Middle frontal gyrus (tissue), 1 donor: ENCODE data around the gene CAB39.

Experiments
- DNase-seq: peaks from one replicate; pipeline ENCODE4 v3.0.0-alpha.2; 2015; ENCODE audit warnings: low spot score; ENCODE audit errors: extremely low spot score

CAB39 gene

DNA sequence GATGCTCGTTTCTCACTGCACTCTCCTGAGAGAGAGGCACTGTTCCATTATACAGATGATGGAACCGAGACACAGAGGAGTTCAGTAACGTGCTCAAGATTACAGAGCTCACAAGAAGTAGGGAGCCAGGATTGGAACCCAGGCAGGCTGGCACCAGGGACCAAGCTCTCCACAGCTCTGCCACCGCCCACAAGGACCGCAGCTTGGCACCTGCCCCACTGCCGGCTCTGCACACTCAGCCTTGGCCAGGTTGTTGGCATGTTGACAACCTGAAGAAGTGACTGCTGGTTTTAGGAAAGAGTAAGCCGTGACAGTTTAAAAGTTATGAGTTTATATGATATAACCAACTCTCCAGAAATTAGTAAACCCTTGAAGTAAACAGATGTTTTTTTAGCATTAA is 104.1 kb downstream of the CAB39 start:
- no peak for DNase-seq

DNA sequence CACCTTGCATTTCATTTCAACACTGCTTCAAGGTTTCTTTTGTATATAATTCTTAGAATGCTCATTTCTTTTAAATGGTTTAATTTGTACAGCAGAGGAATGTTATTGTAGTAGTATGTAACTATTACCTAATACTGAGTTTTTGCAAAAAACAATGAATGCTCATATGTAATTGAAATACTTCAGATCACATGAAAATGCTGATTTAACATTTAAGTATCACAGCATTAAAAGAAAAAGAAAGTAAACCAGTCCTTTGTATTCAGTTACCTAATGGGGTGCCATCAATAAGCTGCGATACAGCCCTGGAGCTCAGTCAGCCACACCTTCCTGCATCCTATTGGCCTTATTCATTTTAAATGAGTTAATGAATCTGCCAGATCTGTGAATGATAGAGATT is 106.8 kb downstream of the CAB39 start:
- DNase-seq = no peak

DNA sequence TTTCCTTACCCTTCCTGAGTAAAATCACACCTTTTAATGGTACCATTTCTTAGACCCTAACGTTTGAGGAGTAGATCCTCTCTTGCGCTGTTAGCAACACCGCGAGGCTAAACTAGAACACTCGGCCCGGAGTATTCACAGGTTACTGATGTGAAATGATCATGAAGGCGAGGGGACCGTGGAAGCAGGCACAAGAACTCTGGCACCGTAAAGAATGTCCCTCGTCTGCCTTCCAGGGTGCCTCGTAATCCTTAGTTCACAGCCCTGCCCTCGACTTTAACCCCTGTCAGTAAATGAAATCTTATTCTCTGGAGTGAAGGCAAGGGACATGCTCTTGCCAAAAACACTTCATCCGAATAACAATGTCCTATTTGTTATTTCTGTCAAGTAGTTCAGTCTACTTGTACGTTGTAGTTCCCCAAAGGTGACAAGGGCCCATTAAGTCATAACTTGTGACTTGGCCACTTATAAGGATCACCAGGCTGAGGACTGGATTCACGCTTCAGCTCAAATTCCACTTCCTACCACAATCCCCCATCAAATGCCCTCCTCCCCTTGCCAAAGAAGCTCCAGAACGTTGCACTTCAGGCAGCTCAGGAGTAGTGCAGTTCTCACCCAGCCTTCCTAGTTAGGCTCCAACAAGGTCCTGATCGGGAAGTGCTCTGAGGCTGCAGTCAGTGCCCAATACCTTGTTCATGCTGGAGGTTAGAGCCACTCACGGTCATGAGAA is 108.8 kb downstream of the CAB39 start:
- no peak for DNase-seq

DNA sequence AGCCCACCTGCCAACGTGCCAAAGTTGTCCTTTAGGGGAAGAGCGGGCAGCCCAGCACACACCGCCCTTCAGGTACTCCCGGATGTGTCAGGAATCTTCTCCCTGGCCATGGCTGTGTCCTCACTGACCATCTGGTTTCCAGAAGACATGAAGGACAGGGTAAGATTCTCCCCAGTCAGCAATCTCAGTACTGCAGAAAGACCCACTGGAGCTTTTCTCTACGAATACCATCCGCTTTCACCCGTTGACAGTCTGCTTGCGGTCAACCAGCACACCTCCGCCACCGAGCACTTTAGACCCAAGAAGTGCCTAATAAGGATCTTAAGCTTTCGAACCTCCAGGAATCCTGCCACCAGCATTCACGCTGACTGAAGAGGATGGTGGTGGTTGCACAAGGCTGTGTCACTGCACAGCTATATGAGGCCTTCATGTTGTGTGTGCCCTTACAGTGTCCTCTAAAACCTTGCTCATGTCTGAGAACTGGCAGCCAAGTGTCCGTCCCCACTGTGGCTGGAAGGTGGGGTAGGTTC is 109.4 kb downstream of the CAB39 start:
- DNase-seq = no peak

DNA sequence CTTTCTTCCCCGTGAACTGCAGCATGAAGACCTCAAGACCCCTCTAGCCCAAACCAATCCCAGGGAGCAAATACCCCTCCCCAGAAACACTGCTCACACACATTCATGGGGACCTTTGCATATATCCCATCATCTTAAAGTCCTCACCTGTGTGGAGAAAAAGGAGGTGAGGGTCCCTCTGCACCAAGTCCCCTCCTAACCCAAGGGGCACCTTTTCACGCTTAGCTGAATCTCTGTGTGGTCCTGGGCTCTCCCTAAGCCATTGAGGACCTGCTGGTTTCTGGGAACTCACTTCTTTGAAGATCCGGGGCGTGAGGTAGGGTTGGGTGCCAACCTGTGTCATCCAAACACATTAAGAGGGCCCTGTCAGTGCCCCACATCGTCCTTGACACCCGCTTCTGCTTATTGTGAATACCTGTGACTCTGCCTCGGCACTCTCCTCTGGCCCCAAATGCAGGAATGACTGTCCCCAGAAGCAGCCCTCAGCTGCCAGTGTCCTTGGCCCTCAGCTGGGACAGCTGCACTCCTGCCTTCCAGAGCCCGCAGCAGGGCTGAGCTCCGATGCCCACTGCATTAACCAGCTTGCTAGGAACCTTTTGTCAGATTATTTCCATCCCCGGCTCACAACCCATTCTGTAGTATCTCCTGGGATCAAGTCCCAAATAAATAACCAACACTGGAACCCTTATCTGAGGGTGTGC is 110.8 kb downstream of the CAB39 start:
- no peak for DNase-seq

DNA sequence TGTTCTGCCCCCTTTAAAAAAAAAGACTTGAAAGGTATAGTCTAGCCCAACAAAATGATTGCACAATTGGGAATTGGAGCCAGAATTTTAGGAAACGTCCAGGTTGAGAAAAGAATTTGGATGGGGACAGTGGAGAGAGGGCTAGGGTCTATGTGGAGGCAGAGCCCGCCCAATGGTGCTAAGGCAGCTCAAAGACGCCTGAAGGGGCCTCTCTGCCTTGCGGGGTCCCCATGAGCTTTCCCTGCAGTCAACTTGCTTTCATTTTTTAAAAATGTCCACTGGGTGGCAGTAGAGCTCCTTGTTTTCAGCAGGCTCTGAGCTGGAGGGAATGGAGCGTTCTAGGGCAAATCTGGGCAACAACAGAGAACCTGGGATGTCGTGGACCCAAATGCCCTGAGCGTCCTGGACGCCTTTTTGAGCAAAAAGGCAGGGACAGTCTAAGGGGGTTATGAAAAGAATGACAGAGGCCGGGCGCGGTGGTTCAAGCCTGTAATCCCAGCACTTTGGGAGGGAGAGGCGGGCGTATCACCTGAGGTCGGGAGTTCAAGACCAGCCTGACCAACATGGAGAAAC is 111.8 kb downstream of the CAB39 start:
- DNase-seq = peak; percentile 79

DNA sequence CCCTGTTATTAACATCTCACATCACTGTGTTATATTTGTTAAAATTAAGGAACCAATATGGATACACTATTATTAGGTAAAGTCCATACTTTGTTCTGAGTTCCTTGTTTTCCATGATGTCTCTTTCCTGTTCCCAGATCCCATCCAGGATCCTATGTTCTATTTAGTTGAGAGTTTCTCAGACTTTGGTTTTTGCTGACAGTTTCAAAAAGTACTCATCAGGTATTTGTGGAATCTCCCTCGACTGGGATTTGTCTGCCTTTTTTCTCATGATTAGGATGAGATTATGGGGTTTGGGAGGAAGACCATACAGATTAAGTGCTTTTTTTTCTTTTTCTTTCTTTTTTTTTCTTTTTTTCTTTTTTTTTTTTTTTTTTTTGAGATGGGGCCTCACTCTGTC is 112.7 kb downstream of the CAB39 start:
- DNase-seq = no peak

DNA sequence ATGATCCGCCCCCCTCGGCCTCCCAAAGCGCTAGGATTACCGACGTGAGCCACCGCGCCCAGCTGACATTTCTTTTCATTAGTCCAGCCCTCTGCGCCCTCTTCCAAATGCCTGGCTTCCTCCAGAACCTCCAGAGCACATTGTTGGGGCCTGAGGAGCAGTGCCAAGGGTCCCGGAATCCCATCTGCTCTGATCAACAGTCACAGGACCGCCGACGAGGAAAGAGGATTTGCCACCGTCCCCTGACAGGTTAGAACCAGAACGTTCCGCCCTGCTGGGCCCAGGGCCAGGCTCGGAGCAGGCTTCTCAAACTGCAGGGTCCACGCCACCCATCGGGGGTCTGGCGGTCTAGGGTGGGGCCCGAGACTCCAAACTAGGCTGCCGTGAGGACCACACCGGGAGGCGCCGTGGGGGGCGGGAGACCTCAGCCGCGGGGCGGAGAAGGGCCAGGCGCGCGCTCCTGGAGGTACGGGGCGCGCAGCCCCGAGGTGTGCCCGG is 115.2 kb downstream of the CAB39 start:
- no peak for DNase-seq

DNA sequence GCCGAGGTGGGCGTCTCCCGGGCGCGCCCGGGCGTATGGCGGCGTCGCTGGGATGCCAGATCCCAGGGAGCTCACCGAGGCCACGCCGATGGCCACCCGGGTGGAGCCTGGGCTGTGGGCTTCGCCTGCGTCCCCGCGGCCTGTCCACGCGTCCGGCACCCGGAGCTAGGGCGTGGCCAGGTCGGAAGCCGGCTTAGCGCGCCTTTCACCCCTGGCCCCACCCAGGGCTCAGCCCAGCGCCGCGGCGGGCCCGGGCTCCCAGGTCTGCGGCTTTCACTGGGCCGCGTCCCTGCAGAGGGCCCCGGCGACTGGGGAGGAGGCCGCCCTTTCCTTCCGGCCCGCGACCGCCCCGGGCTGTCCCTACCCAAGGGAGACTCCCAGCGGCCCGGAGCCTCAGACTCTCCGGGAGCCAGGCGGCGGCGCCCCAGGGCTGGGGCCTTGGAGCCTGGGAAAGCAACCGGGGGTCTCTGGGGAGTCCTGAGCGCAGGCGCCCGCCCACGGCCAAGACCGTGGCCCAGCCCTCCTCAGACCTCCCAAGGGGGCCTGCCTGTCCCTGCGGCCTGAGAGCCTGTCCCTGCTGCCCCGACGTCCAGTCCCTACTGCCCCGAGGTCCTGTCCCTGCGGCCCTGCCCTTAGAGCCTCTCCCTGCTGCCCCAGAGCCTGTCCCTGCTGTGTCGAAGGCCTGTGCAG is 115.8 kb downstream of the CAB39 start:
- DNase-seq = no peak

DNA sequence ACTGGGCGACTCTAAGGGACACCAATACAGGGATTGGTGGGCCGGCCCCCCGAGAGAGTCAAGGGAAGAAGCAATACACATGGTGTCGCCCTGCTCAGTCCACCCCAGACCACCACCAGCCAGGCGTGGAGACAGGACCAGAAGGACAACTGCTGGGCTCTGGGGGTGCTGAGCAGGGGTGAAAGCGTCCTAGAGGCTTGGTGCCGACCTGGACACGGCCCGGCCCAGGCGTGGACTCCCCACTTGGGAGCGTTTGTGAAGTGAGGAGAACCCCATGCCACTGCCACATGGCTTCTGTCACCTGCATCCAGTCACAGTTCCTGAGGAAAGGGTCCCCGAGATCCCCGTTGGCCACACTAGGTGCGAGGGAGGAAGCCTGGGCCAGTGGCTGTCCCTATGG is 116.7 kb downstream of the CAB39 start:
- no peak for DNase-seq

DNA sequence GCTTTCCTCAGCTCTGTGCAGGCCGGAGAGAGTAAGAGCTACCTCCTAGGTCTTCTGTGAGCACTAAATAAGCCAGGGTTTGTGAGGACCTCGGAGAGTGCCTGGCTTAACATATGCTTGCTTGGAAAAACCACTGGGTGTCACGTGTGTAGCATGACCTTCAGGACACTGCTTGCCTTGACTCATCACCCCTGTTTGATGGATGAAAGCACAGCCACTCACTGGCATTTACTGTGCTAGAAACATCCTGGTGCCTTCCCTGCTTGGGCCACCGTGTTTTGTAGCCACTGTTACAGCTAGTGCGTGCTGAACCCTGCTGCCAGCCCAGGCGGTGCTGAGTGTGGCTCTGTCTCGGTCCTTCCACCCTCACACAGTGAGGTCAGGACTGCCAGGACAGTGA is 117.3 kb downstream of the CAB39 start:
- DNase-seq = no peak

DNA sequence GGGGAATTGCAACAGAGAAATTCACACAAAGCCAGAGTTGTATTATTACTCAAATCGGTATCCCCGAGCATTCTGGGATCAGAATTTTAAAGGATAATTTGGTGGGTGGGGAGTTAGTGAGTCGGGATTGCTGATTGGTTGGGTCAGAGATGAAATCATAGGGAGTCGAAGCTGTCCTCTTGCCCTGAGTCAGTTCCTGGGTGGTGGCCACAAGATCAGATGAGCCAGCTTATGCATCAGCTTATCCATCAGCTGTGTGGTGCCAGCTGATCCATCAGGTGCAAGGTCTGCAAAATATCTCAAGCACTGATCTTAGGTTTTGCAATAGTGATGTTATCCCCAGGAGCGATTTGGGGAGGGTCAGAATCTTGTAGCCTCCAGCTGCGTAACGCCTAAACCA is 117.8 kb downstream of the CAB39 start:
- DNase-seq = no peak

DNA sequence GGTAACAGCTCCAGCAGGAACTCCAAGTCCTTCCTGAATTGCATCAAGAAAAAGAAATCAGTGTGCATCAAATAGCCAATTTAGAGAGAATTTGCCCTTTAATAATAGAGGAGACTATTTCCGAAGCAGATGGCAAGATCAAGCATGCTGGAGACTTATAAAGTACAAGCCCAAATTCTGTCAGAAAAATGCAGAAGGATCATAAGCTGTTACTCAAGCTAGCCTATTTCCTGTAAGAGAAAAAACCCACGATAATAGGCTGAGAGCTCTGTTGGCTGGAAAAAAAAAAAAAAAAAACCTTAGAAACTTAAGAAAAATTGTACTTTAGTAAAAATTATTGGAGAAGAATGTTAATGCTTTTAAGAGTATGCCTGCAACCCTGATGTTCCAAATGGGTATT is 127.7 kb downstream of the CAB39 start:
- DNase-seq = no peak

DNA sequence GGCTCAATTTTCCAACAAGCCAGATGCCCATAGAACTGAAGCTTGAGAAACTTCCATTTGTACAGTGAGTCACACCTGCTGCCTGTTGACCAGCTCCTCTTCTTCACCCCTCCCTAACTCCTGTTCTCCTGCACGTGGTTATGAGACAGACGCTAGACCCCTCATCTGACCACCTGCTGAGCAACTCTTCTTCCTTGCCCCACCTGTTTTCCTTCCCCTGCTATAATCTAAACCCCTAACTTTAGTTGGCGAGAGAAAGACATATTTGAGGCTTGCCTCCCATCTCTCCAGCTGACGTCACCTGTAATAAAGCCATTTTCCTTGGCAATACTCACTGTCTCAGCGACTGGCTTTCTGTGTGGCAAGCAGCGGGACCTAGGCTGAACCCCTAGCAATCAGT is 129.8 kb downstream of the CAB39 start:
- no peak for DNase-seq

DNA sequence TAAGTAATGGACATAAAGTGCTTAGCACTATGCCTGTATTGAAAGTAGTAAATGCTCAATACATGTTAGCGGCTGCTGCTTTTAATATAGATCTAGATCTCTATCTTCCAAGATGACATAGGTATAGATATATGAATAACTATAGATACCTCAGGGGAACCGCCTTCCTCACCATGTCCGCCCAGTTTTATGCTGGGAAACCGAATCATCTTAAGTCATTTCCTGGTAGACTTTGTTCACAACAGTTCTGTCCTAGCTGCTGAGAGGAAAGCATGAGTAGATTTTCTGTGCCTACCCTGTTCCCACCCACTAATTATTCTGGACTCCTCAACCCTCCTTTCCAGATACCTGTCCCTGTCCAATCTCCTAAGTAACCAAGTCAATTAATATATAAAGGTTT is 130.5 kb downstream of the CAB39 start:
- no peak for DNase-seq

DNA sequence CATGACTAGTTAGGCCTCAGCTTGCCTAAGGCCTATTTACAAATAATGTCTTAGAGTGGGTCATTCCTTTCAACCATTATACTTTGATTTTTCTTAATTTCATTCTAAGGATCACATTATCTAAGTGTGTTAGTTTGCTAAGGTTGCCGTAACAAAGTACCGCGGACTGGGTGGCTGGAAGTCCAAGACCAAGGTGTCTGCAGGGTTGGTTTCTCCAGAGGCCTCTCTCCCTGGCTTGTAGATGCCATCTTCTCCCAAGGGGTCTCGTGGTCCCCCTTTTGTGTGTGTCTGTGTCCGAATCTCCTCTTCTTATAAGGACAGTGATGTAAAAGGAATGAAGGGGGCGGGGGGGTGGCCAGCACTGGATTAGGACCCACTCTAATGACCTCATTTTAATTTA is 133.7 kb downstream of the CAB39 start:
- DNase-seq = no peak

DNA sequence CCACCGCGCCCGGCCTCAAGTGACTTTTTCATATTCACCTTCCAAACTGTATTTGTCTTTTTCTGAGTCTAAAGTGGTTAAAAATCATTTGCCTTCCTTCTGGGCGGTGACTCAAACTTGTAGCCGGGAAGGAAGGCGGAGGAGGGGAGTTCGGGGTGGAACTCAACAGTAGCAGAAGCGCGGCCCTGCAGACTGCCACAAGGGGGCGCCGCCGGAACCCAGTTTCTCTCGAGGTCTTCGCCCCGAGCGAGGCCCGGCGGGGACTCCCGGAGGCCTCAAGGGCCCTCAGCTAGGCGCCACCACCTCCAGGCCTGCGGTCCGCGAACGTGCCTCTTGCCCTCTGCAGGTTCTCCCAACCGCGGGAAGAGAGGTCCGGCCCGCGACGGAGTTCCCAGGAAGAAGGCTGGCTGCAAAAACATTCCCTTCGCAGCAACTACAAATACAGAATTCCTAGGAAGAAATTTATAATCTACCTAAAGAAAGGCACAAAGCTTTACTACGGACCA is 135.3 kb downstream of the CAB39 start:
- DNase-seq = peak; percentile 71

DNA sequence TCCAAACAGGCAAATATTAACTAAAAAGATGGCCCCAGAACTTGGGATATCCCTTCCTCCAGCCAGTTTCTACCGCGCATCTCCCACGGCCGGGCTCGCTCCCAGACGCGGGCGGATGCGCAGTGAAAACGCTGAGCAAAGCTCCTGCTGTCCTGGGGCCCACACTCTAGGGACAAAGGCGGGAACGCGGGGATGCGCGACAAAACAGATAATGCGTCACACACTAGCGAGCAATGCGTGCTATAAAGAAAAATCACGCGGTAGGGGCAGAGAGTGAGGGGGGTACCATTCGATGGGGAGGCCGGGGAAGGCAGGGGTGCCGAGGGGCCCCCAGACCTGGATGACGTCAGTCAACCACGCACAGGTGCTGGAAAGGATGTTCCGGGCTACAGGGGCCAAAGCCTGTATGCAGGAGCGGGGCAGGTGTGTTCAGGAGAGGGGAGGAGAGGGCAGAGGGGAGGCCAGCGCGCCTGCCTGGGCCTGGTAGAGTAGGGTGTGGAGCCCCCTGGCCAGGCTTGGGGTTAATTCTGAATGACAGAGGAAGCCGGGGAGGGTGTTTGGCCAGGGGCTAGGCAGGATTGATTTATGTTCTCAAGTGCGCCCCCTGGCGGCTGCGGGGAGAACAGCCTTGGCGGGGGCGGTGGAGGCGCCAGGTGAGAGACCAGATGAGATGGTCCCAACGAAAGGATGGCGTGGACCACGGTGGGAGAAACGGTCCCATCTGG is 137.2 kb downstream of the CAB39 start:
- no peak for DNase-seq

DNA sequence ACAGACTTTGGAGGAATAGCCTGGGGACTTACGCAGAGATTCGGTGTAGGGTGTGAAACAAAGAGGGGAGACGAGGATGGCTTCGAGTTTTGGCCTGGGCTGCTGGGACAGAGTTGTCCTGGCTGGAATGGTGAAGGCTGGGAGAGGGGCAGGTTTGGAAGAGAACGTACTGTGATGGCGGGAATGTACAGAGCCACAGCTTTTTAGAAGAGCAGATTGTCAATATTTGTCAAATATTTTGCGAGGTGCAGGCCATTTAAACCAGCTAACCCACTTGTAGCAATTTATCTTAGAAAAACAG is 137.7 kb downstream of the CAB39 start:
- no peak for DNase-seq

DNA sequence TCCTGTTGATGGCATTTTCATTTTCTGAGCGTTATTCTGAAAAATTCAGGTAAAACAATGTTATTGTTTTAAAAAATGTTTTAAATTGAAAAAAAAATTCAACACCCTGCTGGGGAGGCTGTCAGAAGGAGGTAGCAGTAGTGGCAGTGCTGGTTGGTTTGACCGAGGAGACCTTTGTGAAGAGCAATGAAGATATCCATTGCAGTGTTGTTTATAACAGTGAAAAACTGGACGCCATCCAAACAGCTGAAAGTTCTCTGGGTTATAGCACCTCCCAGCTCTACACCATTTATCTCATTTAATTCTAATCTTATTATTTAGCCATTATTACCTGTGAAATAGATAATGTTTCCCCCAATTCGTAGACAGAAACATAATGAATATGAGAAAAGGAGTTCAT is 139.5 kb downstream of the CAB39 start:
- no peak for DNase-seq

DNA sequence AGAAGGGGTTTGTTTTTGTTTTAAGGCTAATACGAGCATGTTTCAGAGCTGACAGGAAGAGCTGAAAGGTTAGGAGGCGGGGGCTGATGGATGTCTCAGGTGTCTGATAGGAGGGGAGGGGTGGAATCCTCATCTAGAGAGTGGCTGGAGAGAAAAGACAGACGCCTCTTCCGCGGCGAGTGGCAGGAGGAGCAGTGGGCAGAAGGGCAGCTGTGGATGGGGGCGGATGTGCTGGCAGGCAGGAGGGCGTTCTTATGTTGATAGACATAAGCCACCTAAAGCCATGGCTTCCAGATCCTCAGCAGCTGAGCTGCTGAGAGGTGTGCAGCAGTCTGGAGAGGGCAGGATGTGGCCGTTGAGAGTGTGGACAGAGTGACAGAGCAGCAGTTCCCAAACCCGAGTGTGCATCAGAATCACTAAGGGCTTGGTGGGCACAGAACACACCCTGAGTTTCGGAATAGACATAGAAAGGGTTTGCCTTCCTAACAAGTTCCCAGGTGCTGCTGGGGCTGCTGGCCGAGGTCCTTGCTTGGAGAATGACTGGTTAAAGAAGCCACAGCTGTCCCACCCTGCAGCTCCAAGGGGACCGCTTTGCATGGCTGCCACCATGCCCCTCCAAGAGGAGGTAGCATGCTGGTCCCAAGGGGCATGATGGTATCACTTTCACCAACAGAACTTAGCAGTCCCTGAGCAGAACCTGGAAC is 149.1 kb downstream of the CAB39 start:
- DNase-seq = no peak
